COLO668 (cell line): ENCODE results near the gene SAV1.

Source experiments
- DNase-seq: peaks from one replicate; lab custom pipeline; 2025; ENCODE audit not compliant: unreplicated experiment; lab: John Stamatoyannopoulos, UW

Gene SAV1

GRCh38 chr14:50610465-50610864, 57.6 kb downstream of the SAV1 start:
- DNase-seq: no peak

GRCh38 chr14:50608302-50608851, 59.7 kb downstream of the SAV1 start:
- no peak for DNase-seq

- DNase-seq: no peak
These were observed 60.3 kb downstream of the SAV1 start for GRCh38 chr14:50607761-50608160.

- no peak for DNase-seq
These were observed 60.9 kb downstream of the SAV1 start for GRCh38 chr14:50607181-50607580.

- DNase-seq: no peak
These were observed 61.6 kb downstream of the SAV1 start for GRCh38 chr14:50606468-50606867.

GRCh38 chr14:50605766-50606165, 62.3 kb downstream of the SAV1 start:
- no peak for DNase-seq

GRCh38 chr14:50603565-50603964, 64.5 kb downstream of the SAV1 start:
- no peak for DNase-seq

GRCh38 chr14:50602035-50602434, 66.1 kb downstream of the SAV1 start:
- DNase-seq: no peak

- DNase-seq: no peak
These were observed 66.7 kb downstream of the SAV1 start for GRCh38 chr14:50601394-50601793.

- no peak for DNase-seq
These were observed 67.3 kb downstream of the SAV1 start for GRCh38 chr14:50600849-50601248.

- no peak for DNase-seq
These were observed 68.2 kb downstream of the SAV1 start for GRCh38 chr14:50599700-50600444.

- no peak for DNase-seq
These were observed 69.3 kb downstream of the SAV1 start for GRCh38 chr14:50598765-50599164.

GRCh38 chr14:50594577-50595316, 73.4 kb downstream of the SAV1 start:
- no peak for DNase-seq

- no peak for DNase-seq
These were observed 77.6 kb downstream of the SAV1 start for GRCh38 chr14:50590464-50590863.
